Stimulated activated CD4-positive, alpha-beta T cell treated with anti-CD3 and anti-CD28 coated beads, Interleukin-15, amount 100 ng/mL, for 24 hours (primary cell): Measurements from ENCODE around the gene FARS2.

Experiments
- DNase-seq: peaks from one replicate; pipeline ENCODE4 v3.0.0-alpha.2; 2020

The FARS2 gene

DNA sequence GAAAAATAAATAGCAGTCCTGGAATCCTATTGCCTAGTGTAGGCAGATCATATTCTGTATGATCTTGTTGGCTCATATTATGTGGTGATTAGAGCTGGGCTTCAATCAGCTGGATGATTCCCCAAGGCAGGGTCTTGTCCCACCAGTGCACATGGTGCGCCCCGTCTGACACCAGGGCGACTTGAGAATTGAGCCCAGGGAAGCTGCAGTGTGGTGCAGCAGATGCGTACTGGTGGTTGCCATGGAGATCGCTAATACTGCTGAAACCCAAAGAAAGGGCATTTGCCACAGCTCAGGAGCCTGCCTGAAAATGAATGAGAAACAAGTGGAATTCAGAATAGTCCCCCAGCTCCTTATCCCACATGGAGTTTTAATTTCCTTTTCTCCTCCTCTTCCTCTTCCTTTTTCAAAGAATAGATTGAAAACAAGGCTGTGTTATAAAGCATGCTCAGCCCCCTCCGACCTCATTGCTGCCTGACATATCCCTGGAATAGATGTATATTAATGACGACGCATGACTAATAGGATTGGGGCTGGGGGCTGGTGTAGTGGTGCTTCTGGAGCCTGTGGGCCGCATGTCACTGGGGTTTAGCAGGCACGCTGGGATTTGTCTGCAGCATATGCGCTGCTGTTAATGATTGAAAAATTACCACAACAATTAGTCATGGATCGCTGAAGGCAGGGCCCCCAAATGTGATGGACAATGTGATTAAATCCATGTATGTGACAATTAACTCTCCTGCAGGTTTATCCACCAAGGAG, 210.5 kb downstream of the FARS2 start:
- DNase-seq = no peak

DNA sequence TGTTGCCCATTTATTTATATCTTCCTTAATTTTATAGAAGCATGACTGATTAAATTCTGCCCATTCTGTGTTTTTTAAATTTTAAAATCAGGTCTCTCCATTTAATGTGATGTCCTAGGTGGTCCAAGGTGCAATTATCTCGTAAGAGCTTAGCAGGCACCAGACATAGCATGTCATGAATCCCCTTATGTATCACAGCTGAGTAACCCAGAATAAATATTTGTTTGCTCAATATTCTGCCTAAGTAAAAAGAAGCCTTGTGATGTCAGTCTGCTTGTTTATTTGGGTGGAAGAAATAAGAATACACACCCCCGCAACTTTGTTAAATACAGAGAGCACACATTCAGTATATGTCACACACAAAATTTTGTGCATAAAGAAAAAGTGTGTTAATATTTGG, 211.3 kb downstream of the FARS2 start:
- no peak for DNase-seq

DNA sequence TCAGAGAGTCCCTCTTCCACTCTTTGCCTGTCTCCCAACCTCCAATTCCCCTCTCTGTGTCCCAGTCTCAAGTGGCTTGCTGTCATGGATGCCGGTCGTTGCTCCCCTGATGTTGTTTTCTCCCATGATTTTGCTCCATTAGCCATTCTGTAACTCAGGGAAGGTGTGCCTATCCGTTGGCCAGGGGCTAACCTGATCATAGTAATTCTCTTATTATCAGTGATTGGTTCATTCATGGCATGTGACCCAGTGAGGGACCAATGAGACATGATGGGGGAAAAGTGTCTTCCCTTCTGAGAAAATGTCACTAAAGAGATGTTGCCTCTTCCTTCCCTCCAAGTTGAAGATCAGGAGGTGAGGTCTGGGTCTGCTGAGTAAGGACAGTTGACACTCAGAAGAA, 214.5 kb downstream of the FARS2 start:
- DNase-seq = no peak

DNA sequence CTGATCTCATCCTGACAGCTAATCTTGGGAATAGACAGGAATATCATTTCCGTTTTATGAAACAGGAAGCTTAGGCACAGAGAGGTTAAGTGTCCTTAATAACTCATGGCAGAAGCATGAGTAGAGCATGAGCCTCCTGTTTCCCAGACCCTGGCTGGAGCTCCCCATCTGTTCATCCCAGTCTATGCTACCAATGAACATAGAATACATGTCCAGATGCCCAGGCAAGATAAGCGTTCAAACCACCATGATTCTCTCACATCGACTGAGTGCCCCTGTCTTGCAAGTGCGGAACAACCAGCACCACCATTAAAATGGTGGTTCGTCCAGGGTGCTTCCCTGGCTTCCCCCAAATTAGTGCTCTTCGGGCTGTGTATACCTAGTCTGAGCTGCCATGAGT, 217.1 kb downstream of the FARS2 start:
- DNase-seq = no peak

- DNase-seq = no peak
Measured at GRCh38 chr6:5481033-5481432, 219.7 kb downstream of the FARS2 start.

- no peak for DNase-seq
Measured at GRCh38 chr6:5481750-5482149, 220.4 kb downstream of the FARS2 start.

DNA sequence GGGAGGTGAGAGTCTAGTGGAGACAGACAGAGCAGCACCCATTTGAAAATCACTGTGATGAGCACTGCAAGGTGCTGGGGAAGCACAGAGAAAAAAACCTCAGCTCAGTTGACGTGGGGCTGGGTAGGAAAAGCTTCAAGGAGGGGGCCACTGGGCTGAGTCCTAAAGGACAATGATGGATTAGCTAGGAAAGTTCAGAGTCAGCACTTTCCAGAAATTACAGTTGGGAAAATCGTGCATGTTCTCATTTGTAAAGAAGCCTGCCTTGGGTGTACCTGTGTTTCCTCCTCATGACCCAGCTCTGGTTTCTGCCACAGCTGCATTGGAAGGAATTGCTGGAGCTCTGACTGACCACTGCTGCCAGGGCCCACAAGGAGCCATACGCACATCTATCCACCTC, 221.3 kb downstream of the FARS2 start:
- DNase-seq = no peak

DNA sequence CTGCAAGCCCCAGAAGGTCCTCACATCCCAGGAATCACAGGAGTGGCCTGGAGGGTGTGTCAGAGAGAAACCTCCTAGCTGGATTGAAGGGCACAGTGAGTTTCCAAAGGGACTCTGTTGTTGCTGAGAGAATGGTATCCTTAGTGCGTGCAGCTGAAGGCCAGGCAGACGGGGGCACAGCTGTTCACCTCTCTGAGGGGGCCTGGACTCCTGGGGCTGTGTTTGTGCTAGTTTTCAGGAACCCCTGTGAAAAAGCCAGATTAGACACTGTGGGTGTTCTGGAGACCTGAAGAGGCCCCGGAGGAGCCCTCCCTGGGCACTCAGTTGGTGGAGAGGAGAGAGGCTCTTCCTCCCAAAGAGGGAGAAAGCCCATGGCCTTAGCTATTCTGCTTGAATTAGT, 223.4 kb downstream of the FARS2 start:
- no peak for DNase-seq

- DNase-seq = no peak
Measured at GRCh38 chr6:5486214-5486613, 224.9 kb downstream of the FARS2 start.

- no peak for DNase-seq
Measured at GRCh38 chr6:5490501-5491069, 229.3 kb downstream of the FARS2 start.

DNA sequence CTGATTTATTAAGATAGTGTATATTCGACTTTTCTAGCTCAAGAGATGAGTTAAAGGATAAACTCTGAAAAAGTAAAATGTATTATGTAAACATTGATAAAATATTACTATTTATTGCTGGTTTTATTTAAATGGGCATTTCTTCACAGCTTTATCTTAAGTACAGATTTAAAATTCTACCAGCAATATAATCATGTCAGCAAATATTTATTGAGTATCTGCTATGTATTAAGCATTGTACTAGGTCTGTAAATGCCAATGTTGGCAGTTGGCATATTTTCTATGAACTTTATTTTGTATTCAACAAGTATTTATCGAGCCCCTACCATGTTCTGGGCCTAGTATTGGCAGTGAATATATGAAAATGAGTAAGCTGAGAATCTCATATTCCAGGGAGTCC, 231.0 kb downstream of the FARS2 start:
- DNase-seq = no peak

DNA sequence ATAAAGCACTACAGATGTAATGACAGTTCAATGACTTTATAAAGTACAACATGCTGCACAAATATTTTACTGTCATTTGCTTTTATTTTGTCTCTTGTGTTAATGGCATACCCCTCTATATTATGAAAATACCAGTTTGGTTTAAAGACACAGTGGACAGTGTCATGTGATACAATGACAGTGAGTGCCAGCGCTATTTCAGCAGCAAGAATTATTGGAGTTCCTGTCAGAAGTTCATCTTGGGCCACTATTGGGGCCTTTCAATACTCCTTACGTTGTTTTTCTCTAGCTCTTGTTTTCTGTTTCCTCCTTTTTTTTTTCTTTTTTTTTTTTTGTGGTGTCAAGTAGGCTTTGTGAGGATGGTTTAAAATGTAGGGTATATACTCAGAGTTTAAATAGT, 232.5 kb downstream of the FARS2 start:
- DNase-seq = no peak

GRCh38 chr6:5497896-5498578, 236.7 kb downstream of the FARS2 start:
- no peak for DNase-seq

GRCh38 chr6:5498579-5498899, 237.2 kb downstream of the FARS2 start:
- no peak for DNase-seq

GRCh38 chr6:5499644-5500306, 238.5 kb downstream of the FARS2 start:
- DNase-seq = no peak

DNA sequence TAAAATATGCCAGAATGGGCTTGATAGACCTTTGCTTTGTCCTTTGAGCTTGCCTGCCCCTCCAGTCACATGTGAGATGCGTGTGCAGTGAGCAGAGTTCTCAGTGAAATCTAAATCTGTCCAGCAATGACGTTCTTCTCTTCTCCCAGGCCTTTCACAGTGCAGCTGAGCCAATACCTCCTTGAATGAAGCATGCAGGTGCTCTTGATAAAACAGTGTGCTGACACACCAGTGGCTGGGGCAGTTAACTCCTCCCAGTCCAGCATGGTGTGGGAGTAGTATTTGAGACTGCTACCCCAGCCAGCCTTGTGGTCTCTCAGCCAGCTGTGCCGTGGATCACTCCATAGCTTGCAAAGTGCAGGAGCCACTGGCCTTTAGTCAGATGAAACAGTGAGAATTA, 240.5 kb downstream of the FARS2 start:
- DNase-seq = no peak

DNA sequence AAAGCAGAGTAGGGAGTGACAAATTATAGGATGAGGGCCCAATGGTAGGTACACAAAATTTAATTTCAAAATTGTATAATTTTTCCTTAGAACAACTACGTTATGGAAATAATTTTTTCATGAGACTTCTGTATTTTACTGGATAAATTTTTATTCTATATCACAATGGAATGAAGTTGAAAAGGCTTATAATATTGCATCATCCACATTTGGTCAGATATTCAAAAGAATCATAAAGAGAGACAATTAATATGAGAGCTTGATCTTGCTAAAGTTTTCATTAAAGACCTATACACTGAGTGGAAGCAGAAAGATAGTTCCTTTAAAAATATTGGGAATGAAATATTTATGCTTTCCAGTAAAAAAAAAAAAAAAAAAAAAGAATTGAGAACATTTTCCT, 242.8 kb downstream of the FARS2 start:
- no peak for DNase-seq

DNA sequence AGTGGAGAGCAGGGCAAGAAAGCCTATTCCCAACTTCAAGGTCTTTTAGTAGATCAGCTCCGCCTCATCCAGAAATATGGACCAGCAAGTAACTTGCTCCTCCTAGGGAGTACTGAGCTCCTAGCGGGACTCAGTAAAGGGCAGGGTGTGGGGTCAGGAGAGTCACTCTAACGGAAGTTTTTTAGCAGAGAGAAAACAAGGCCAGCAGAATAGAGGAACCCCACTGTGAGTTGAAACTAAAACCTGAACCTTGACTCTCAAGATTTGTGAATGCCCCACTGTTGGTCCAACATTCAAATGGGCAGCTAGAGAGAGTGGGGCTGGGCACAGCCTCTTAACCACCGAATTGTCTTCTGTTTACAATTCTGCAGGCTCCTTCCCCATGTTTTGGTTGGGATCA, 244.8 kb downstream of the FARS2 start:
- DNase-seq = no peak

GRCh38 chr6:5506597-5506996, 245.3 kb downstream of the FARS2 start:
- DNase-seq = no peak

DNA sequence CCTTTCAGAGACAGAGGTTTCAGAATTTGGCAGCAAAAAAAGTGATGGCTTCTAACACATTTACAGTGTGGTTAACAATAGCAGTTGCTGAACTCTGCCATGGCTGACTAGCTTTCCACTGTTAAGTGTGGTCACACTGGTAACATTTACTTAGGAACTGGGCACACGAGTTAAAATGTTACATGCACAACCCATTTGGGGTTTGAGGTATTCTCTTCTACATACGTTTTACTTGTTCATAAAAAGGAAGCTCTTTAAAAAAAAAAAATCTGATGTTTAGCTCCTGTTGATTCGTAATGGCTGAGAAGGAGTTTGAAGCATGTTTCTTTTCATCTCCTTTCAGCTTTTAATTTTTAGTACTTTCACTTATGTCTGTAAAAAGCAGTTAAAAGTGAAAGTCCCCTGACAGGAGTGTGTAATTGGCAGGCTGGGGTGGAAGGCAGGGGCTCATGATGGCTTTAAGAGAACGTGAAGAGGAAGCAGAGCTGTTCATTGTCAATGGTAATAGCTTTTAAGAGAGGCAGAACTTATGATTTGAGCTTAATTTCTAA, 245.9 kb downstream of the FARS2 start:
- DNase-seq = no peak

GRCh38 chr6:5509106-5509505, 247.8 kb downstream of the FARS2 start:
- DNase-seq = no peak

- no peak for DNase-seq
Measured at GRCh38 chr6:5510331-5511133, 249.2 kb downstream of the FARS2 start.

DNA sequence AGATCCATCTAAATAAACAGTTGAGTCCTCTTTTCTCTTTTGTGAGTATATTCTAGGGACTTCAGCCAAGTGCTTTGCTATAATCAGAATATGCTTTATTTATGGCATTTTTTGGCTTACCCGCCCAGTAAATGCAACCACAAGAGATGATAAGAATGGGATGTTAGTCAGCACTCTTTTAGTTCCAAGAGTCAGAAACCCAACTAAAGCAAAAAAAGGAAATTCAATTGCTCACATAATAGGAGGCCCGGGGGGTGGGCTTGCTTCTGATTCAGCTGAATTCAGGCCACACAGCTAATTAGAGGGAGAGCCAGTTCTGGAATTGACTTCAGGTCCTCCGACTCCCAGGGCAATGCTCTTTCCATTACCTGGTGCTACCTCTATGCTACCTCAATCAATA, 250.6 kb downstream of the FARS2 start:
- no peak for DNase-seq
